Thymus (tissue), 11 donors: ENCODE measurements around the gene NCOA1. TPM values are rescaled to one million over a fixed set of nuclear protein-coding genes. Genes with fewer than 3 reads are reported as not detected.

Source experiments
- DNase-seq, 9 donors: peaks; one replicate each; pipeline ENCODE4 v3.0.0-alpha.2; 2013; ENCODE audit warnings: low spot score in 9 of 9, low read depth in 6 of 9, missing footprints in 1 of 9
- H3K27ac ChIP-seq, 2 donors: one replicate each; pipeline ENCODE4 v1.5.1; 2013; ENCODE audit warnings: control low read depth in 1 of 2, low read depth in 1 of 2, low read length in 1 of 2, mild to moderate bottlenecking in 1 of 2, moderate library complexity in 1 of 2
- H3K27me3 ChIP-seq, 2 donors: one replicate each; pipeline ENCODE4 v1.5.1; 2013; ENCODE audit warnings: low read length in 1 of 2; ENCODE audit not compliant: control insufficient read depth in 2 of 2, insufficient read depth in 1 of 2
- H3K36me3 ChIP-seq, 2 donors: one replicate each; pipeline ENCODE4 v1.5.1; 2013; ENCODE audit warnings: low read length in 1 of 2, mild to moderate bottlenecking in 1 of 2, moderate library complexity in 1 of 2; ENCODE audit not compliant: control insufficient read depth in 2 of 2, insufficient read depth in 2 of 2
- H3K4me1 ChIP-seq, 2 donors: one replicate each; pipeline ENCODE4 v1.5.1; 2013; ENCODE audit warnings: low read length in 2 of 2; ENCODE audit not compliant: control insufficient read depth in 2 of 2, insufficient read depth in 2 of 2
- H3K4me3 ChIP-seq, 2 donors: one replicate each; pipeline ENCODE4 v1.5.1; 2013; ENCODE audit warnings: low read length in 2 of 2, control low read depth in 1 of 2, mild to moderate bottlenecking in 1 of 2
- H3K9me3 ChIP-seq, 2 donors: one replicate each; pipeline ENCODE4 v1.5.1; 2013; ENCODE audit warnings: low read length in 1 of 2, mild to moderate bottlenecking in 1 of 2; ENCODE audit not compliant: control insufficient read depth in 2 of 2, insufficient read depth in 1 of 2
- WGBS: extraction: QIAGEN DNeasy Blood & Tissue Kit; methylation state at CpG from one replicate; pipeline ENCODE4 v1.1.7; 2013; 5-methylcytosine and 5-hydroxymethylcytosine counted together
- polyA plus RNA-seq: library from polyadenylated mRNA; stranded (reverse); fragments of 200-250 nt; gene quantifications from one replicate; pipeline ENCODE4 v1.2.3, GENCODE V29; 2013
- total RNA-seq: library from RNA; stranded (reverse); fragments of 120-200 nt; gene quantifications from one replicate; pipeline ENCODE4 v1.2.4, GENCODE V29; 2013
- donor health status: healthy.

Gene NCOA1
- total and polyA plus RNA-seq, 2 donors, result 12.4 to 22.3 TPM

DNA sequence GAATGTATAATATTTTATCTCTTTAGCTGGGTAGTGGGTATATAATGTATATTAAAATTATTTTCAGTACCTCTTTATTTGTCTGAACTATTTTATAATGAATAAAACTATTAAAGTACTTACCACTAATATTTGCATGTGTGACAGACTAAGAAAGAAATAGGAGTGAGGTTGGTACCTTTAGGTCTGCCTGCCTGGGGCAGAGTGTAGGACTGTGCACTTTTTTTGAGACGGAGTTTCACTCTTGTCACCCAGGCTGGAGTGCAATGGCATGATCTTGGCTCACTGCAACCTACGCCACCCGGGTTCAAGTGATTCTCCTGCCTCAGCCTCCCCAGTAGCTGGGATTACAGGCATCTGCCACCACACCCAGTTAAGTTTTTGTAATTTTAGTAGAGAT, 18.8 kb downstream of the NCOA1 start:
- Histone ChIP-seq H3K36me3 (no peaks in the 10 kb centered on the region), H3K27me3 (no peaks in the 10 kb centered on the region), H3K4me3 (no peak overlapping the region), H3K4me1 (no peaks in the 10 kb centered on the region), H3K9me3 (no peaks in the 10 kb centered on the region), H3K27ac (no peak overlapping the region)
- no peak for DNase-seq
- 99% methylated on average over 3 of the region's 3 CpGs for WGBS

DNA sequence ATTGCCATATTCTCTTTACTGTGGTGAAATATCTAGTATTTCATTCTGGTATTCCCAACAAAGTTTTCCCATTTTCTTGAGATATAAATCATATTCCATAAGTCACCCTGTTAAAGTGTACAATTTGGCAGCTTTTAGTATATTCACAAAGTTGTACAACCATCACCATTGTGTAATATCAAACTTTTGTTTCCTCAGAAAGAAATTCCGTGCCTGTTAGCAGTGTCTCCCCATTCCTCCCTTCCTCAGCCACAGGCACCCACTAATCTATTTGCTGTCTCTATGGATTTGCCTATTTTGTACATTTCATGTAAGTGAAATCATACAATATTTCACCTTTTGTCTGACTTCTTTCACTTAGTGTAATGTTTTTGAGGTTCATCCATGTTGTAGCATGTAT, 19.7 kb downstream of the NCOA1 start:
- Histone ChIP-seq H3K4me3 (no peak overlapping the region), H3K36me3 (no peaks in the 10 kb centered on the region), H3K27ac (no peak overlapping the region), H3K9me3 (no peaks in the 10 kb centered on the region), H3K27me3 (no peaks in the 10 kb centered on the region), H3K4me1 (no peaks in the 10 kb centered on the region)
- DNase-seq, result no peak
- WGBS, result 100% methylated on average over 1 of the region's 1 CpG

DNA sequence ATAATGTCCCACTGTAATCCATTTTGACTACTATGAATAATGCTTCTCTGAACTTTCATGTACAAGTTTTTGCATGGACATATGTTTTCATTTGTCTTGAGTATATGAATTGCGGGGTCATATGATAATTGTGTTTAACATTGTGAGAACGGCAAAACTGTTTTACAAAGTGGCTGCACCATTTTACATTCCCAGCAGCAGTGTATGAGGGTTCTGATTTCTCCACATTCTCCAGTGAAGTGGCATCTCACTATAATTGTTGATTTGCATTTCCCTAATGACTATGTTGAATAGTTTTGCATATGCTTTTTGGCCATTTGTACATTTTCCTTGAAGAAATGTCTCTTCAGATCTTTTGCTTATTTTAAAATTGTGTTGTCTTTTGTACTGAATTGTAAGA, 20.1 kb downstream of the NCOA1 start:
- H3K27me3 ChIP-seq, result no peaks in the 10 kb centered on the region
- no peak overlapping the region for H3K4me3 ChIP-seq
- WGBS, result 96% methylated on average over 2 of the region's 2 CpGs
- no peaks in the 10 kb centered on the region for H3K9me3 ChIP-seq
- DNase-seq, result no peak
- H3K36me3 ChIP-seq, result no peaks in the 10 kb centered on the region
- H3K4me1 ChIP-seq, result no peaks in the 10 kb centered on the region
- H3K27ac ChIP-seq, result no peak overlapping the region

DNA sequence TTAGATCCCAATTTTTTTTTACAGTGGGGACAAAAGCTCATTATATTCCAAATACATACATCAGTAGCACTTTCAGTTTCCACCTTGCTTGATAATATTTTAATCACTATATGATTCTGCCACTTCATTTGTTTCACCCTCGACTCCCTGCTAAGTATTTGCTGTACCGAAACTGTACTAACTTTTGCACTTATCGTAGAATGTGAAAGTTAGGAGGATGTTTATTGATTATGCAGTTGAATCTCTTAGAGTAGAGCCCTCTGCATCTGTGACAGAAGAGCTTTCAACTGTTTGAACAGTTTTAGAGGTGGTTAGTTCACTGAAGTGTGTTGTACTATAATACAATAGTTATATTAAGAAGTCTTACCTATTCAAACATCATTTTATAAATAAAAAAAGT, 20.8 kb downstream of the NCOA1 start:
- no peaks in the 10 kb centered on the region for H3K36me3 ChIP-seq
- no peaks in the 10 kb centered on the region for H3K4me1 ChIP-seq
- no peak overlapping the region for H3K4me3 ChIP-seq
- no peaks in the 10 kb centered on the region for H3K27me3 ChIP-seq
- WGBS, result 82% methylated on average over 3 of the region's 3 CpGs
- no peak overlapping the region for H3K27ac ChIP-seq
- no peak for DNase-seq
- H3K9me3 ChIP-seq, result no peaks in the 10 kb centered on the region

DNA sequence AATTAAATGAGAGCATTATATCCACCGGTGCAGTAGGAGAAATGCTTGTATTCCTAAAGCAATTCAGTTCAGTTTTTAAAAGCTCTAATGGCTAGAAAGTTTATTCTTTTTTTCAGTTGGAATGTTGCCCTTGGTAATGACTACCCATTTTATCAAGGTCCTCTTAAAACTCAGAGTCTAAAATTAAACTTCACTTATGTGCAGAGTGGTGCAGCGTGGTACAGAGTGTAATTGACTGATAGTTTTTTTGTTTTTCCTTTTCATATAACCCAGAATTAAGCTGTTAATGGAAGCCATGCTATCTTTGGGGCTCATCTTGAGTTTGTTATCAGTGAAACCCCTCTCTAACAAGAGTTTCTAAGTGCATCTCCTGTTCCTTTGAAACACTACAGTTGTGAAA, 21.4 kb downstream of the NCOA1 start:
- Histone ChIP-seq H3K27ac (no peak overlapping the region), H3K27me3 (no peaks in the 10 kb centered on the region), H3K9me3 (no peaks in the 10 kb centered on the region), H3K4me1 (no peaks in the 10 kb centered on the region), H3K4me3 (no peak overlapping the region), H3K36me3 (no peaks in the 10 kb centered on the region)
- DNase-seq, result no peak
- 78% methylated on average over 2 of the region's 2 CpGs for WGBS

DNA sequence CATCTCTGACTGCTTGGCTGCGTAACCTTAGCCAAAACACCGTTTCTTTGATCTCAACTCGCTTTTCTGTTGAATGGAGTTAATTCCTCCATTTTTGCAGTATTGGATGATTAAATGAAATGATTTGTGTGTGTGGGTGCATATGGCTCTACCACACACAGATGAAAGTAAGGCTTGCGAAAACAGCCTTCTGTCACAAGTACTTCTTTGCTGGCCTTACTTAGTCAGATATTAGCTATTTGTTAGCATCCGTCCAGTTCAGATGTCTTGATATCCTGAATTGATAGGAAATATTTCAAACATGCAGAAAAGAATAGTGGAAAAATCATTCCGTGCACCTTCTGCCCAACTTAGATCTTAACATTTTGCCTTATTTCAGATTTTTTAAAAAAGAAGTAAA, 21.8 kb downstream of the NCOA1 start:
- DNase-seq, result no peak
- 96% methylated on average over 6 of the region's 6 CpGs for WGBS
- Histone ChIP-seq H3K9me3 (no peaks in the 10 kb centered on the region), H3K4me3 (no peak overlapping the region), H3K36me3 (no peaks in the 10 kb centered on the region), H3K27me3 (no peaks in the 10 kb centered on the region), H3K4me1 (no peaks in the 10 kb centered on the region), H3K27ac (no peak overlapping the region)

DNA sequence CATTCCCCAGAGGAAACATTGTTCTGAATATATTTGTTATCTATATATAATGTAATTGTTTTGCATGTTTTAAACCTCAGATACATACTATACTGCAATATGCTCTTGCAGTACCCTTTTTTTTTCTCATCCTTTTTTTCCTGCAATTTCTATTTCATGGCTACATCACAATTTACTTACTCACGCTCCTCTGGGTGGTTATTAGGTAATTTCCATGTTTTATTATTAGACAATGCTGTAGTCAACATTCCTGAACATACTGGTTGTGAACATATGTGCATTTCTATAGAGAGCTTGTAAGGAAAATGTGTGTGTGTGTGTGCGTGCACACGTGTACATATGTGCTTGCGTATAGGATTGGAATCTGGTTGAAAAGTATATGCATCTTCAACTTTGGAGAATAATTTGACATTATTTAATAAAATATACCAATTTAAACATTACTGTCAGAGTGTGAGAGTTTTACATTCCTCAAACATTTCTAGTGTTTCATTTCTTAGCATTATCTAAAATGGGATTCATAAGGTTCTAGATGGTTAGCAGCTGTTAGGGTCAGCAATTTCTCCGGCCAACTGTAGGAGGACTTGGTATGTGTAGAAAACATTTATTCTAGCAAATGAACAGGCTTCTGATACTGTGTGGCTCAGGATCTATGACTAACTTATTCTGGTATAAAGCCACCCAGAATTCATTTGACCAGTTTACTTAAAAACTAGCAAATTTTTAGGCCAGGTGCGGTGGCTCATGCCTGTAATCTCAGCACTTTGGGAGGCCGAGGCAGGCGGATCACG, 22.4 kb downstream of the NCOA1 start:
- Histone ChIP-seq H3K27ac (no peak overlapping the region), H3K9me3 (no peaks in the 10 kb centered on the region), H3K4me3 (no peak overlapping the region), H3K4me1 (no peaks in the 10 kb centered on the region), H3K36me3 (no peaks in the 10 kb centered on the region), H3K27me3 (no peaks in the 10 kb centered on the region)
- DNase-seq, result no peak
- WGBS, result 99% methylated on average over 9 of the region's 9 CpGs

DNA sequence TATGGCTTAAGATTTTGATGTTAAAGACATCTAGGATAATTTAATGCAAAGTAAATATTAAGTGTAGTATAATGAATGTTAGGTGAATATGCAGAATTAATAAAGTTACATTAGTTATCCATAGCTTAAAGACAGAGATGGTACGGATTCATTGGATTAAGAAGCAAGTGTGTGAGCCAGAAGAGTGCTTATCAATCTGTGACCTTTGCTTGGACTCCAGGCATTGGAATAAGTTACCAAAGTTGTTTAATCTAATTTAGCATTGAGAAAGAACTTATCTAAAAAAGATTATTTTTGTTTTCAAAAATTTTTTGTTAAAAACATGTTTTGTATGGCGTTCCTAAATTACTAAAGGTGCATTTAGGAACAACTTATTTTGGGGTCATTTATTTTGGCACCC, 23.8 kb downstream of the NCOA1 start:
- Histone ChIP-seq H3K4me1 (no peaks in the 10 kb centered on the region), H3K27ac (no peak overlapping the region)
- WGBS, result 98% methylated on average over 2 of the region's 2 CpGs

DNA sequence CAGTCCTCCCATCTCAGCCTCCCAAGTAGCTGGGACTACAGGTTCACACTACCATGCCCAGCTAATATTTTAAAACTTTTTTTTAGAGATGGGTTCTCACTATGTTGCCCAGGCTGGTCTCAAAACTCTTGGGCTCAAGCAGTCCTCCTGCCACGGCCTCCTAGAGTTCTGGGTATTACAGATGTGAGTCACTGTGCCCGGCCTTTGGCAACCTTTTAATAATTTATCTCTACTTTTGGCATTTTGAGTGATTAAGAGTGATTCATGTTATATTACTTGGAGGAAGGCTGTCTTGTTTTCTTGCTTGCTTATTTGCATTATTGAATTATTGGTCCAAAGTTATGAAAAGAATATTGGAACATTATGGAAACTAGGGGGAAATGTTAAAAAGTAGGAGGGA, 24.3 kb downstream of the NCOA1 start:
- WGBS, result 96% methylated on average over 2 of the region's 2 CpGs
- no peak for DNase-seq
- Histone ChIP-seq H3K9me3 (no peaks in the 10 kb centered on the region), H3K27ac (no peak overlapping the region), H3K4me1 (no peaks in the 10 kb centered on the region), H3K36me3 (no peaks in the 10 kb centered on the region), H3K27me3 (no peaks in the 10 kb centered on the region), H3K4me3 (no peak overlapping the region)

More for the DNA sequence above, 23.8 kb downstream of the NCOA1 start:
- H3K4me3 ChIP-seq, result no peak overlapping the region
- no peaks in the 10 kb centered on the region for H3K9me3 ChIP-seq
- no peaks in the 10 kb centered on the region for H3K36me3 ChIP-seq
- no peak for DNase-seq
- H3K27me3 ChIP-seq, result no peaks in the 10 kb centered on the region
